Astrocyte of the spinal cord (primary cell): ENCODE measurements around the gene TOM1L2.
A peak's percentile ranks its signal among the peaks of the same experiment; 100 is the strongest.
"Not testable (repeated sequence)": the region's sequence is repeated elsewhere in the genome, so short reads cannot be mapped to it uniquely, and the experiment has no call there.

Experiments
- DNase-seq: peaks from one replicate; pipeline ENCODE4 v3.0.0; 2011; ENCODE audit warnings: low read depth, low spot score
- H3K4me3 ChIP-seq: 2 replicates; pipeline ENCODE4 v1.5.1; 2011; ENCODE audit warnings: low read depth, mild to moderate bottlenecking, low read length, moderate library complexity
- in situ Hi-C: cut with HindIII; loops from 2 replicates; pipeline ENCODE4 v1.10.0; 2017; ENCODE audit warnings: low sequenced_read_pairs
- TF ChIP-seq, protein P1 (sequence below): IDR thresholded peaks from 2 replicates; pipeline ENCODE4 v1.5.1; 2012; ENCODE audit warnings: low read depth, mild to moderate bottlenecking, low read length, inconsistent platforms

TOM1L2 gene

DNA sequence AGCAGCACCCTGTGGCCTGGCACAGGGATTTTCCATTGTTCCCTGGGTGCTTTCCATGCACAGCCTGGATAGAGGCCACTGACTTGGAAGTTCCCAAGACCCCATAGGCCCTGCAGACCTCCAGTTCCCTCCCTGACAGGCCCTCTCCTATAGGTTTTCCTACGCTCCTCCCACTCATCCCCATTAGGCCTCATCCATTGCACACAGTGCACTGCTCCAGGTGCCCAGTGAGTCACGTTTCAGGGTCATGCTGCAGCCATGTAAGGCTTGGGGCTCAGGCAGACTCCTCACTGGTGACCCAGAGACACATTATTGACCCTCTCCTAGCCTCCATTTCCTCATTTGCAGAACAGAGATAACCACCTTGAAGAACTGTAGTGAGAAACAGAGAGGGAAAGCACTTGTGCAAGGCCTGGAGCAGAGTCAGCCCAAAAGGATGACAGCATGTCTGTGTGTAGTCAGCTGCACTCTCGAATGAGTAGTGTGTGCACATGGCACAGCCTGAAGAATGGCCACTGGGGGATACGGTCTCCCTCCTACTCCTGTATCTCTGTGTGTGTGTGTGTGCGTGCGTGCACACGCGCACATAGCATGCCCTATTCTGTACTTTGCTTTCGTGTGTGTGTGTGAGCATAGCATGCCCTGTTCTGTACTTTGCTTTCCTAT is 27.3 kb upstream of the TOM1L2 start:
- in situ Hi-C loops = no loop called here
- TF ChIP-seq, protein P1, sequence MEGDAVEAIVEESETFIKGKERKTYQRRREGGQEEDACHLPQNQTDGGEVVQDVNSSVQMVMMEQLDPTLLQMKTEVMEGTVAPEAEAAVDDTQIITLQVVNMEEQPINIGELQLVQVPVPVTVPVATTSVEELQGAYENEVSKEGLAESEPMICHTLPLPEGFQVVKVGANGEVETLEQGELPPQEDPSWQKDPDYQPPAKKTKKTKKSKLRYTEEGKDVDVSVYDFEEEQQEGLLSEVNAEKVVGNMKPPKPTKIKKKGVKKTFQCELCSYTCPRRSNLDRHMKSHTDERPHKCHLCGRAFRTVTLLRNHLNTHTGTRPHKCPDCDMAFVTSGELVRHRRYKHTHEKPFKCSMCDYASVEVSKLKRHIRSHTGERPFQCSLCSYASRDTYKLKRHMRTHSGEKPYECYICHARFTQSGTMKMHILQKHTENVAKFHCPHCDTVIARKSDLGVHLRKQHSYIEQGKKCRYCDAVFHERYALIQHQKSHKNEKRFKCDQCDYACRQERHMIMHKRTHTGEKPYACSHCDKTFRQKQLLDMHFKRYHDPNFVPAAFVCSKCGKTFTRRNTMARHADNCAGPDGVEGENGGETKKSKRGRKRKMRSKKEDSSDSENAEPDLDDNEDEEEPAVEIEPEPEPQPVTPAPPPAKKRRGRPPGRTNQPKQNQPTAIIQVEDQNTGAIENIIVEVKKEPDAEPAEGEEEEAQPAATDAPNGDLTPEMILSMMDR = no peak
- DNase-seq = no peak
- no peak overlapping the region for H3K4me3 ChIP-seq

DNA sequence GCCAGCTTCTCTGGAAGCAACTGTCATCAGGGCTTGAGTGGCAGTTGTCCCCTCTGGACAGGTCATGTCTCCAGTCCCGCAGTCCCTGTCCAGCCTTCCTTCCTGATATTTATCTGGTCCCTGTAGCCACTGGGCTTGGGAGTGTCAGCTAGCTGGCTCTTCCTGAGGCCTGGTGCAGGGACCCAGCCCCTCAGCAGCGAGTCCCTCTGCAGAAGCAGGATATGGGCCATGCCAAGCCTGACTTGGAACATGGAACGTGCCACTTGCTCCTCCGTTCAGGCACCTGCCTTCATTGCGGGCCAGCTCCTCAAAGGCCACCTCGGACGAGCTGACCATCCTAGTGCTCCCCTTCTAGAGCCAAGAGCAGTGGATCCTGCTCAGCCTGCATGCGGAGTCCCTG is 26.7 kb upstream of the TOM1L2 start:
- H3K4me3 ChIP-seq = no peak overlapping the region
- in situ Hi-C loops = no loop called here
- TF ChIP-seq, protein P1 = no peak
- DNase-seq = no peak

DNA sequence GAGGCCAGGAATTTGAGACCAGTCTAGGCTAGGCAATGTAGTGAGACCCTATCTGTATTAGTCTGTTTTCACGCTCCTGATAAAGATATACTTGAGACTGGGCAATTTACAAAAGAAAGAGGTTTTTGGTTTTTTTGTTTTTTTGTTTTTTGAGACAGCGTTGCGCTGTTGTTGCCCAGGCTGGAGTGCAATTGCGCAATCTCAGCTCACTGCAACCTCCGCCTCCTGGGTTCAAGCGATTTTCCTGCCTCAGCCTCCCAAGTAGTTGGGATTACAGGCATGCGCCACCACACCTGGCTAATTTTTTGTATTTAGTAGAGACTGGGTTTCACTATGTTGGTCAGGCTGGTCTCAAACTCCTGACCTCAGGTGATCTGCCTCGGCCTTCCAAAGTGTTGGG is 23.7 kb upstream of the TOM1L2 start:
- in situ Hi-C loops, DNase-seq, H3K4me3 ChIP-seq: not testable (repeated sequence)

DNA sequence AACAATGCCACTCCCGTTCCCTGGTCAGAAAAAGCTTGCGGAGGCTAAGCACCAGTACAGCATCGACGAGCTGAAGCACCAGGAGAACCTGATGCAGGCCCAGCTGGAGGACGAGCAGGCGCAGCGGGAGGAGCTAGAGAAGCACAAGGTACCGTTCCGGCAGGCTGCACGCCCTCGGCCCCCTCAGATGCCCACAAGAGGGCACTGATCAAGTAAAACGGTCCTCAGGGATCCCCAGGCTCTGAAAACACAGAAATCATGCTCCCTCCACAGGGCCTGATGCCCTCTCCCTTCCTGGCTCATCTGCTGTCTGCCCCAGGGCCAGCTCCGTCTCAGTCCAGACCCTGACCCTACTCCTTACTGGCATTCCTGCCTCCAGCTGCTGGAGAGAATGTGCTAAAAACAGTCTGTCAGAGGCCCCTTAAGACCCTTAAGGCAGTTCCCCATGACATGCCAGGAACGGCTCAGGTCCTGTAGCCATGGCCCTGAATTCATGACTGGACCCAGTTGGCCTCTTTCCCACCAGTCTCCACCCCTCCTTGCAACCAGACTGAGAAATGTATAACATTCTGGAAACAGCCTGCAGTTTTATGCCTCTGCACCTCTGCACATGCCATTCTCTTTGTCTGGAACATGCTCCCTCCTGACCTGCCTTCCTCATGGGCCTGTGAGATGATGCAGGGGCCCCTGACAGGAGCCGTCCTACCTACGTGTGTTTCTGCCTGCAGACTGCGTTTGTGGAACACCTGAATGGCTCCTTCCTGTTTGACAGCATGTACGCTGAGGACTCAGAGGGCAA is 22.3 kb upstream of the TOM1L2 start:
- no peak overlapping the region for H3K4me3 ChIP-seq
- in situ Hi-C loops = no loop called here
- peak; percentile 27 for DNase-seq
- TF ChIP-seq, protein P1 = peak; percentile 56

DNA sequence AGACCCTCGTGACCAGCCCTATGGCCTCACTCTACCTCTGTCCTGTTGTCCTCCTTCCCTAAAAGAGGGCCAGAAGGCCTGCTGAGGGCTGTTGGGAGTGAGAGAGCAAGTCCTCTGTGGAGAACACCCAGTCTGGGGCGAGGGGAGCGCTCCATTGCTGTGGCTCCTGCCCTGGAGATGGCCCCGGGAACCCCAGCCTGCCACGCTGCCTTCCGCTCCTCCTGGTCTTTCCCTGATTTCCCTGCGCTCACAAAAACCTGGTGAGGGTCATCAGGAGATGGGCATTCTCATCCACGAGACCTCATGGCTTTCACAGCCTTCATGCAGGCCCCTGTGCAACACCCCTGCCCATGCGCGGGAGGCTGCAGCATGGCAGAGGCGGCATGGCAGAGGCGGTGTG is 21.7 kb upstream of the TOM1L2 start:
- in situ Hi-C loops = no loop called here
- no peak for DNase-seq
- no peak overlapping the region for H3K4me3 ChIP-seq
- TF ChIP-seq, protein P1 = no peak

DNA sequence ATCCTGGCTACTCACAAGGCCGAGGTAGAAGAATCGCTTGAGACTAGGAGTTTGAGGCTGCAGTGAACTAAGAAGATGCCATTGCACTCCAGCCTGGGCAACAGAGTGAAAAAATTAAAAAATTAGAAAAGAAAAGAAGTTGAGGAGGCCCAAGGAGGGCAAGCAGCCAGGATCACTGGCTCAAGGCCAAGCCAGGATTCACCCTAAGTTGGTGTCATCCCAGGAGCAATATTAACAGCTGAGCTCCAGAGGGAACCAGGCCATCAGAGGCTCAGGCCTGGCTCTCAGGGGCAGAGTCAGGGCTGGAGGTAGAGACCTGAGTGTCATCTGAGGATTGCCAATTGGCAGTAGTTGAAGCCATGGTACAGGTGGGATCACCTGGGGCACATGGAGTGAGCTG is 21.2 kb upstream of the TOM1L2 start:
- in situ Hi-C loops = no loop called here
- no peak overlapping the region for H3K4me3 ChIP-seq
- DNase-seq = no peak
- TF ChIP-seq, protein P1 = no peak

DNA sequence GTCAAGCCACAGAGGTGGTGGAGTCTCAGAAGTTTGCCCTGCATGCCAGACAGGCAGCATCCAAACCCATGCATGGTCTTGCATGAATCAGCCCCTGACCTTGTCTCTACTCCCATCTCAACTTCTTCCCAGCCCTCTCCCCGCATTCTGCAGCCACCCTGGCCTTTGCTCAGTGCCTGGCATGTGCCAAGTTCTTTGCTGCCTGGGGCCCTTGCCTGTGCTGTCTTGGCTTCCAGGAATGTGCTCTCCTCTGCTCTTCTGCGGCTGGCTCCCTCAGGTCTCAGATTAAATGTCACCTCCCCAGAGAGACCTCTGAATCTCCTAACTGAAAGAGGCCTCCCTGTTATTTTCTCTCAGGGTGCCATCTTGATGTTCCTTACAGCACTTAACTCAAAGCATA is 18.1 kb upstream of the TOM1L2 start:
- no peak for DNase-seq
- H3K4me3 ChIP-seq = no peak overlapping the region
- TF ChIP-seq, protein P1 = no peak
- in situ Hi-C loops = no loop called here
